ENCODE results near the gene BEST2. TPM values are rescaled to one million over a fixed set of nuclear protein-coding genes. Genes with fewer than 3 reads are reported as not detected.

Gene BEST2
- total and polyA plus RNA-seq, 2 of the 4 experiments (the other 2 are of a cell fraction) = not detected

DNA sequence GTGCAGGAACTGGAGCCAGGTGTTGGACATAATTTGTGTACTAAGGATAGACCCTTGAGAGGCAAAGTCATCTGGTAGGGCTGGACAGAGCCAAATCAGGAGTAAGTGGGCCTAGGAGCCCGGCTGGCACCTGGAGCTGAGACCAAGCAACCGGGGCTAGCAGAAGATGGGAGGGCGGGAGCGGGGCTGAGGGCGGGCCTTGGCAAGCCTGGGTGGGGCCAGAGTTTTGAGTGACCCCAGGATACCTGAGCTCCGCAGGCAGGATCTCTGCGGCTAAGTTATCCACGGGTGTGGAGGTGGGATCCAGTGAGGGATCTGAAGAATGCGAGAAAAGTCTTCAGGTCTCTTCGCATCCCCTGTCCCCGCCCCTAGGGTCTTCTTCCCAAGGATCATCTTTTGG is 15.6 kb downstream of the BEST2 start:
- DNase-seq = no peak
- no peak for TF ChIP-seq FOS (IDR thresholded peaks at IDR 0.05; ENCODE audit: low read depth, low read length)
- no peak for TF ChIP-seq MXI1 (IDR thresholded peaks at IDR 0.05; ENCODE audit: borderline replicate concordance, low read depth, low read length)
- TF ChIP-seq NFE2L2 (IDR thresholded peaks at IDR 0.05; ENCODE audit: low read depth, low read length) = no peak
- TF ChIP-seq, protein P1, sequence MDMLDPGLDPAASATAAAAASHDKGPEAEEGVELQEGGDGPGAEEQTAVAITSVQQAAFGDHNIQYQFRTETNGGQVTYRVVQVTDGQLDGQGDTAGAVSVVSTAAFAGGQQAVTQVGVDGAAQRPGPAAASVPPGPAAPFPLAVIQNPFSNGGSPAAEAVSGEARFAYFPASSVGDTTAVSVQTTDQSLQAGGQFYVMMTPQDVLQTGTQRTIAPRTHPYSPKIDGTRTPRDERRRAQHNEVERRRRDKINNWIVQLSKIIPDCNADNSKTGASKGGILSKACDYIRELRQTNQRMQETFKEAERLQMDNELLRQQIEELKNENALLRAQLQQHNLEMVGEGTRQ (IDR thresholded peaks at IDR 0.05; ENCODE audit: low read depth, low read length) = no peak
- TF ChIP-seq SMC3 (IDR thresholded peaks at IDR 0.05; ENCODE audit: low read depth, low read length) = no peak

More for the DNA sequence above, 15.6 kb downstream of the BEST2 start:
- H3K23ac ChIP-seq (ENCODE audit: low read depth, low read length) = no peak overlapping the region
- no peak overlapping the region for H4K91ac ChIP-seq (ENCODE audit: insufficient read depth, low read depth, low read length)
- no peak overlapping the region for H4K8ac ChIP-seq (ENCODE audit: low read depth in 2 of 2, low read length in 2 of 2)
- no peak overlapping the region for H2BK120ac ChIP-seq (ENCODE audit: low read depth, low read length)
- H3K56ac ChIP-seq (ENCODE audit: extremely low read depth, insufficient read depth, low read length) = no peak overlapping the region
- CTCF ChIA-PET = interaction anchor here (1.3 to 2.5 kb wide), 2 partner anchors 10 to 80 kb away, joined by 11 to 35 read pairs; no protein-coding TSS in a partner anchor
- no peak overlapping the region for H3K4me2 ChIP-seq (ENCODE audit: low read depth, low read length)
- H4K20me1 ChIP-seq (ENCODE audit: insufficient read depth, low read length) = peaks cover 5% of the 10 kb centered on the region; the same call in 1 of the 2 replicates
- in situ Hi-C loops (cut with MboI; ENCODE audit: low sequenced_read_pairs) (loop anchor here (5.0 kb wide), 1 partner anchor 35 kb away; the partner anchor contains the start of genes PRDX2 and THSD8), dilution Hi-C loops (cut with HindIII; ENCODE audit: low sequenced_read_pairs, unreplicated experiment) (no loop called here), intact Hi-C loops (cut with micrococcal nuclease) (loop anchor here (2.0 kb wide), 1 partner anchor 80 kb away; no protein-coding TSS in a partner anchor)
- POLR2A ChIA-PET (ENCODE audit: unreplicated experiment) = no interaction called here
- H3K14ac ChIP-seq (replicated peaks; ENCODE audit: low read depth, low read length) = no peak overlapping the region
- H2BK5ac ChIP-seq (ENCODE audit: low read depth, low read length, poor library complexity, severe bottlenecking) = no peak overlapping the region
- no peak overlapping the region for H3K9ac ChIP-seq (ENCODE audit: low read depth, low read length)
- no peak overlapping the region for H4K5ac ChIP-seq (ENCODE audit: low read depth, low read length)
- no peaks in the 10 kb centered on the region for H3K9me3 ChIP-seq (ENCODE audit: control insufficient read depth, insufficient read depth, low read length)
- peaks cover 9% of the 10 kb centered on the region for H3K36me3 ChIP-seq (ENCODE audit: control insufficient read depth, insufficient read depth, low read length)
- H2BK20ac ChIP-seq (ENCODE audit: low read depth, low read length) = no peak overlapping the region
- no peak overlapping the region for H2AFZ ChIP-seq (replicated peaks; ENCODE audit: low read length, poor library complexity)
- no peak overlapping the region for H3K27ac ChIP-seq (ENCODE audit: insufficient read depth, low read length)
- H3K4ac ChIP-seq (ENCODE audit: low read depth, low read length) = no peak overlapping the region
- no peak overlapping the region for H3K18ac ChIP-seq (ENCODE audit: low read depth, low read length)
- H2BK15ac ChIP-seq (ENCODE audit: low read depth, low read length) = no peak overlapping the region
- no peaks in the 10 kb centered on the region for H3K79me1 ChIP-seq (ENCODE audit: low read depth in 1 of 2, low read length in 2 of 2)
- H2AK5ac ChIP-seq (ENCODE audit: low read depth, low read length) = no peak overlapping the region
- no TSS peak for BruUV-seq (replicated peaks)
- no peaks in the 10 kb centered on the region for H3K27me3 ChIP-seq (ENCODE audit: control insufficient read depth, insufficient read depth, low read length)
- 90% methylated on average over 4 of the region's 11 CpGs; no CpG with 5 or more reads in 1 of the 2 experiments for WGBS, 2 experiments (ENCODE audit: extremely low coverage in 2 of 2, insufficient read length in 1 of 2)
- H3K4me1 ChIP-seq (ENCODE audit: control insufficient read depth, insufficient read depth, low read length) = no peaks in the 10 kb centered on the region
- no peaks in the 10 kb centered on the region for H3K9me1 ChIP-seq (ENCODE audit: insufficient read depth, low read length)
- ATAC-seq (ENCODE audit: low read depth) = no peak
- no peak overlapping the region for H2AK9ac ChIP-seq (replicated peaks; ENCODE audit: low read depth, low read length, poor library complexity)
- no peak overlapping the region for H3K4me3 ChIP-seq (ENCODE audit: insufficient read depth, low read depth, low read length)
